H1 (cell line): ENCODE measurements around the gene ZNF200. TPM values are rescaled to one million over a fixed set of nuclear protein-coding genes. Genes with fewer than 3 reads are reported as not detected.

Source experiments
- CTCF ChIA-PET: fragments of 300-600 bp; sonication (Branson Sonifier 250); formaldehyde crosslinking; loops from one replicate; lab custom pipeline; 2021; ENCODE audit not compliant: partially characterized antibody; lab: Charles Lee
- POLR2A ChIA-PET: fragments of 300-600 bp; sonication (Branson Sonifier 250); formaldehyde crosslinking; loops from one replicate; lab custom pipeline; 2021; ENCODE audit warnings: inconsistent platforms; ENCODE audit not compliant: partially characterized antibody; lab: Charles Lee
- DNase-seq, 2 experiments: peaks; one replicate each; pipeline versions ENCODE4 v3.0.0 to v3.0.0-alpha.2; 2010 to 2022; ENCODE audit warnings: low spot score in 2 of 2, low read depth in 1 of 2, mixed read lengths in 1 of 2
- FAIRE-seq: peaks from 2 replicates; lab custom pipeline; 2011; peaks lifted over from hg19 to GRCh38; lab: Jason Lieb, UNC
- H2AFZ ChIP-seq: 2 replicates; pipeline ENCODE4 v1.8.1; 2012; ENCODE audit warnings: low read length, inconsistent platforms
- H2AK5ac ChIP-seq: 2 replicates; pipeline ENCODE4 v1.6.1; 2013; ENCODE audit warnings: low read depth, low read length
- H2BK120ac ChIP-seq: replicated peaks from 2 replicates; pipeline ENCODE3; 2013; ENCODE audit warnings: low read depth, low read length, inconsistent platforms
- H2BK12ac ChIP-seq: 2 replicates; pipeline ENCODE4 v1.6.1; 2013; ENCODE audit warnings: low read depth, low read length
- H2BK15ac ChIP-seq: 2 replicates; pipeline ENCODE4 v1.6.1; 2013; ENCODE audit warnings: low read length
- H2BK20ac ChIP-seq: 2 replicates; pipeline ENCODE4 v1.6.1; 2013; ENCODE audit warnings: low read length
- H2BK5ac ChIP-seq: 2 replicates; pipeline ENCODE4 v1.6.1; 2013; ENCODE audit warnings: low read depth, low read length
- H3K14ac ChIP-seq: 2 replicates; pipeline ENCODE4 v1.6.1; 2013; ENCODE audit warnings: inconsistent platforms; ENCODE audit not compliant: insufficient read length
- H3K18ac ChIP-seq: 2 replicates; pipeline ENCODE4 v1.6.1; 2013; ENCODE audit warnings: low read length; ENCODE audit errors: extremely low read depth
- H3K23ac ChIP-seq: 2 replicates; pipeline ENCODE4 v1.6.1; 2013; ENCODE audit warnings: inconsistent platforms; ENCODE audit not compliant: insufficient read length
- H3K23me2 ChIP-seq: 2 replicates; pipeline ENCODE4 v1.6.1; 2013; ENCODE audit warnings: low read depth, low read length
- H3K27ac ChIP-seq: 2 replicates; pipeline ENCODE4 v1.6.1; 2011; ENCODE audit warnings: low read depth, low read length, inconsistent platforms
- H3K27me3 ChIP-seq, 4 experiments: replicated peaks in 1 of 4; 1 replicate in 1 of 4; 2 replicates in 3 of 4; pipeline versions ENCODE4 v1.6.1 to v1.8.1; 2011 to 2013; ENCODE audit warnings: low read length in 3 of 4, mild to moderate bottlenecking in 3 of 4, inconsistent platforms in 2 of 4, mixed read lengths in 2 of 4, moderate library complexity in 1 of 4; ENCODE audit not compliant: control insufficient read depth in 3 of 4, insufficient read depth in 3 of 4; ENCODE audit errors: extremely low read depth in 1 of 4
- H3K36me3 ChIP-seq, 4 experiments: 2 replicates each; pipeline versions ENCODE4 v1.6.1 to v1.8.1; 2011 to 2013; ENCODE audit warnings: mild to moderate bottlenecking in 4 of 4, low read length in 3 of 4, moderate library complexity in 2 of 4, control low read depth in 1 of 4, inconsistent platforms in 1 of 4; ENCODE audit not compliant: insufficient read depth in 4 of 4, control insufficient read depth in 2 of 4
- H3K4ac ChIP-seq: replicated peaks from 2 replicates; pipeline ENCODE3; 2013; ENCODE audit warnings: low read length, low read depth, mixed read lengths, inconsistent platforms; ENCODE audit not compliant: insufficient read length
- H3K4me1 ChIP-seq, 4 experiments: replicated peaks in 1 of 4; 1 replicate in 1 of 4; 2 replicates in 3 of 4; pipeline versions ENCODE4 v1.6.1 to v1.8.1; 2011 to 2013; ENCODE audit warnings: low read length in 3 of 4, inconsistent platforms in 2 of 4, mixed read lengths in 1 of 4; ENCODE audit not compliant: insufficient read depth in 4 of 4, control insufficient read depth in 3 of 4
- H3K4me2 ChIP-seq, 2 experiments: 2 replicates each; pipeline versions ENCODE4 v1.6.1 to v1.8.1; 2011 to 2013; ENCODE audit warnings: low read depth in 2 of 2, low read length in 2 of 2, control low read depth in 1 of 2, inconsistent platforms in 1 of 2, mild to moderate bottlenecking in 1 of 2; ENCODE audit not compliant: insufficient read depth in 1 of 2
- H3K4me3 ChIP-seq, 4 experiments: fragments of 200-600, 300-600 bp in 1 of 4; sonication (generic), shearing (Covaris generic), sonication (Bioruptor Twin) in 1 of 4; 2 replicates each; pipeline versions ENCODE4 v1.5.1 to v1.8.1; 2011 to 2016; ENCODE audit warnings: low read length in 4 of 4, low read depth in 3 of 4, control low read depth in 2 of 4, inconsistent platforms in 2 of 4, mild to moderate bottlenecking in 2 of 4, mixed read lengths in 1 of 4, moderate library complexity in 1 of 4; ENCODE audit not compliant: insufficient read depth in 2 of 4; ENCODE audit errors: extremely low read depth in 1 of 4
- H3K56ac ChIP-seq: replicated peaks from 2 replicates; pipeline ENCODE3; 2013; ENCODE audit warnings: low read depth, mild to moderate bottlenecking, mixed read lengths, low read length, inconsistent platforms; ENCODE audit not compliant: insufficient read length
- H3K79me1 ChIP-seq: 2 replicates; pipeline ENCODE4 v1.6.1; 2013; ENCODE audit warnings: low read depth, low read length, control low read depth
- H3K79me2 ChIP-seq, 2 experiments: 2 replicates each; pipeline versions ENCODE4 v1.6.1 to v1.8.1; 2012 to 2013; ENCODE audit warnings: low read length in 2 of 2, mild to moderate bottlenecking in 2 of 2, inconsistent platforms in 1 of 2; ENCODE audit not compliant: insufficient read depth in 2 of 2, control insufficient read depth in 1 of 2
- H3K9ac ChIP-seq, 4 experiments: replicated peaks in 1 of 4; 1 replicate in 1 of 4; 2 replicates in 3 of 4; pipeline versions ENCODE4 v1.6.1 to v1.8.1; 2011 to 2013; ENCODE audit warnings: low read depth in 3 of 4, low read length in 3 of 4, control low read depth in 2 of 4, mild to moderate bottlenecking in 2 of 4, moderate library complexity in 2 of 4, inconsistent platforms in 1 of 4; ENCODE audit errors: extremely low read depth in 1 of 4
- H3K9me3 ChIP-seq, 2 experiments: 2 replicates each; pipeline versions ENCODE4 v1.6.1 to v1.8.1; 2012 to 2013; ENCODE audit warnings: mild to moderate bottlenecking in 2 of 2, moderate library complexity in 2 of 2, control low read depth in 1 of 2, inconsistent platforms in 1 of 2, low read depth in 1 of 2, low read length in 1 of 2, mixed read lengths in 1 of 2; ENCODE audit not compliant: insufficient read depth in 2 of 2
- H4K20me1 ChIP-seq, 2 experiments: replicated peaks in 1 of 2; 2 replicates each; pipeline versions ENCODE3 to v1.8.1; 2011 to 2013; ENCODE audit warnings: inconsistent platforms in 2 of 2, low read length in 2 of 2, mild to moderate bottlenecking in 1 of 2; ENCODE audit not compliant: insufficient read depth in 2 of 2, control insufficient read depth in 1 of 2
- H4K5ac ChIP-seq: 2 replicates; pipeline ENCODE4 v1.6.1; 2013; ENCODE audit warnings: low read length, low read depth, mixed read lengths, inconsistent platforms; ENCODE audit not compliant: insufficient read length
- H4K8ac ChIP-seq: 2 replicates; pipeline ENCODE4 v1.8.0; 2013; ENCODE audit warnings: mild to moderate bottlenecking, moderate library complexity, low read length, inconsistent platforms; ENCODE audit not compliant: insufficient read depth; ENCODE audit errors: extremely low read depth
- H4K91ac ChIP-seq: replicated peaks from 2 replicates; pipeline ENCODE3; 2013; ENCODE audit warnings: low read length, mixed read lengths, inconsistent platforms; ENCODE audit not compliant: insufficient read length
- EGR1 ChIP-seq: IDR thresholded peaks from 2 replicates; pipeline ENCODE4 v1.6.1; 2011; ENCODE audit warnings: low read depth, low read length, borderline replicate concordance
- RAD21 ChIP-seq, 2 experiments: IDR thresholded peaks in 1 of 2; conservative IDR thresholded peaks in 1 of 2; 2 replicates each; pipeline ENCODE4 v1.6.1; 2011; ENCODE audit warnings: low read depth in 2 of 2, low read length in 2 of 2, improper control_type of control experiment in 1 of 2, inconsistent platforms in 1 of 2, mild to moderate bottlenecking in 1 of 2, moderate library complexity in 1 of 2
- SIN3A ChIP-seq, 2 experiments: IDR thresholded peaks in 1 of 2; conservative IDR thresholded peaks in 1 of 2; 2 replicates each; pipeline ENCODE4 v1.6.1; 2011 to 2012; ENCODE audit warnings: low read length in 2 of 2, improper control_type of control experiment in 1 of 2, low read depth in 1 of 2, mild to moderate bottlenecking in 1 of 2
- WGBS, 2 experiments: shearing (Covaris generic) in 1 of 2; methylation state at CpG; one replicate each; pipeline versions ENCODE4 v1.1.6 to v1.1.7; 2013 to 2015; ENCODE audit warnings: low lambda C conversion rate in 2 of 2, mixed read lengths in 2 of 2, inconsistent platforms in 1 of 2, low coverage in 1 of 2, missing lambda C conversion rate in 1 of 2; ENCODE audit not compliant: insufficient replicate concordance in 2 of 2, insufficient coverage in 1 of 2, insufficient read length in 1 of 2; ENCODE audit errors: extremely low coverage in 1 of 2, missing lambda C conversion rate in 1 of 2; 5-methylcytosine and 5-hydroxymethylcytosine counted together
- polyA plus RNA-seq, 7 experiments: library from polyadenylated mRNA; depleted of rRNA in 3 of 7; stranded (reverse) in 5 of 7; unstranded in 2 of 7; fragments of >200 nt in 5 of 7; fragments of 200-250 nt in 2 of 7; gene quantifications; 1 replicate in 5 of 7; 2 replicates in 1 of 7; 4 replicates in 1 of 7; pipeline versions ENCODE4 v1.2.1 to v1.2.3, GENCODE V29; 2011 to 2013; ENCODE audit warnings: missing spikeins in 2 of 7, mixed read lengths in 2 of 7
- total RNA-seq: library from RNA; stranded (reverse); fragmentation: NEBNext Ultra II Directional; extraction: Animal tissue kit (Norgen Biotek cat#: 25700); gene quantifications from 2 replicates; pipeline ENCODE4 v1.2.1, GENCODE V29; 2021
- TF ChIP-seq, protein P1 (sequence below): IDR thresholded peaks from 2 replicates; pipeline ENCODE4 v1.6.1; 2011; ENCODE audit warnings: low read length, improper control_type of control experiment
- TF ChIP-seq, protein P2 (sequence below), 3 experiments: IDR thresholded peaks; 1 replicate in 2 of 3; 2 replicates in 1 of 3; pipeline versions ENCODE4 v1.5.1 to v1.6.1; 2011; ENCODE audit warnings: low read length in 3 of 3, mild to moderate bottlenecking in 3 of 3, inconsistent platforms in 2 of 3, low read depth in 1 of 3, moderate library complexity in 1 of 3; ENCODE audit not compliant: insufficient read depth in 1 of 3; ENCODE audit errors: control extremely low read depth in 1 of 3

The ZNF200 gene
- total and polyA plus RNA-seq, 2 of the 8 experiments (the other 6 are each of a cell fraction or from before 2014, with no cell fraction given): 2.7 to 9.9 TPM

DNA sequence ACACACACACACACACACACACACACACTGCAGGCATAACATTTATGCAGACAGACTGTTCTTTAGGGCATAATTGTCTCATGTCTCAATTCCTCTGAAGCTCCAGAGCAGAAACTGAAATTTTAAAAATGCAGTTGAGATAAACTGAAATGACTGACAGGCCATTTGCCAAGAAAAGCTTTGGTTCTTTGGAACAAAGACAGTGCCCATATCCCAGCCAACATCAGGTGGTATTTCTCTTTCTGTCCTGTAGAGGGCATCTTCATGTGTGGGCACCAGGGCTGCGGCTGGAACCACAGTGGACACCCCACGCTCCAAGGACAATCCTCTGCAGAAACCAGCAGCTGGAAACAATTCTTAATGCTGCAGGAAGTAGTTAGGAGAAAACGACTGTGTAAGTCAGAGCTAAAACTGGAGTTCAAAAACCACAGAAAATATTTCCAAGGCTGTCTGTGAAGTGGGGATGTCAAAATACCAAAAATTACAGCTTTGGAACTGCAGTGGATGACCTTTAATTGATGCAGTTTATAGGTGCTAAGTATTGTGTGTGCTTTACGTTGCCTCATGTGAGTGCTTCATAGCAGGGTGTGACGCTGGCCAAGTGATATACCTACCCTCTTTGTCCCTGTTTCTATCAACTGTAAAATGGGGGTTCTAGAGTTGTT, 32.0 kb upstream of the ZNF200 start:
- Histone ChIP-seq H3K9me3 (peaks cover 0 to 5% of the 10 kb centered on the region in 2 experiments; a peak in 2 of 4 replicates), H2BK120ac (no peak overlapping the region), H3K14ac (no peak overlapping the region), H2BK15ac (no peak overlapping the region), H3K4me3 (no peak overlapping the region), H3K23me2 (no peaks in the 10 kb centered on the region; the same call in 1 of the 2 replicates), H2AFZ (no peak overlapping the region), H4K20me1 (no peaks in the 10 kb centered on the region), H2BK5ac (no peak overlapping the region), H3K27ac (no peak overlapping the region), H3K27me3 (no peaks in the 10 kb centered on the region), H2AK5ac (no peak overlapping the region), H3K79me1 (no peaks in the 10 kb centered on the region), H3K4me2 (no peak overlapping the region), H2BK12ac (no peak overlapping the region), H4K91ac (no peak overlapping the region), H3K9ac (no peak overlapping the region), H2BK20ac (no peak overlapping the region), H3K79me2 (no peaks in the 10 kb centered on the region), H3K36me3 (no peaks in the 10 kb centered on the region), H4K8ac (no peak overlapping the region), H3K4ac (no peak overlapping the region), H3K18ac (no peak overlapping the region), H3K23ac (no peak overlapping the region), H4K5ac (no peak overlapping the region), H3K4me1 (no peaks in the 10 kb centered on the region), H3K56ac (no peak overlapping the region)
- peak; percentile 71 for FAIRE-seq
- ChIA-PET POLR2A (interaction anchor here (1.0 to 6.3 kb wide), 4 partner anchors 10 to 16 kb away, joined by 3 to 53 read pairs (median 5); partner anchors contain the start of gene ZNF263), CTCF (interaction anchor here (0.5 to 2.6 kb wide), 28 partner anchors 9 to 253 kb away, joined by 3 to 24 read pairs (median 4); partner anchors contain the start of genes MEFV, ZNF174 and ZNF263)
- DNase-seq: no peak
- WGBS, 2 experiments: 72% methylated on average over 5 of the region's 5 CpGs; no CpG with 5 or more reads in 1 of the 2 experiments
- TF ChIP-seq, protein P1, sequence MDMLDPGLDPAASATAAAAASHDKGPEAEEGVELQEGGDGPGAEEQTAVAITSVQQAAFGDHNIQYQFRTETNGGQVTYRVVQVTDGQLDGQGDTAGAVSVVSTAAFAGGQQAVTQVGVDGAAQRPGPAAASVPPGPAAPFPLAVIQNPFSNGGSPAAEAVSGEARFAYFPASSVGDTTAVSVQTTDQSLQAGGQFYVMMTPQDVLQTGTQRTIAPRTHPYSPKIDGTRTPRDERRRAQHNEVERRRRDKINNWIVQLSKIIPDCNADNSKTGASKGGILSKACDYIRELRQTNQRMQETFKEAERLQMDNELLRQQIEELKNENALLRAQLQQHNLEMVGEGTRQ: no peak
- TF ChIP-seq SIN3A (conservative IDR thresholded peaks at IDR 0.05 in 1 of 2, IDR thresholded peaks at IDR 0.05 in 1 of 2; ENCODE audit: low read depth in 1 of 2, low read length in 2 of 2) (no peak), EGR1 (no peak), RAD21 (IDR thresholded peaks at IDR 0.05 in 1 of 2, conservative IDR thresholded peaks at IDR 0.05 in 1 of 2; ENCODE audit: low read depth in 2 of 2, low read length in 2 of 2) (peak; percentile 36 to 58)
- TF ChIP-seq, protein P2, sequence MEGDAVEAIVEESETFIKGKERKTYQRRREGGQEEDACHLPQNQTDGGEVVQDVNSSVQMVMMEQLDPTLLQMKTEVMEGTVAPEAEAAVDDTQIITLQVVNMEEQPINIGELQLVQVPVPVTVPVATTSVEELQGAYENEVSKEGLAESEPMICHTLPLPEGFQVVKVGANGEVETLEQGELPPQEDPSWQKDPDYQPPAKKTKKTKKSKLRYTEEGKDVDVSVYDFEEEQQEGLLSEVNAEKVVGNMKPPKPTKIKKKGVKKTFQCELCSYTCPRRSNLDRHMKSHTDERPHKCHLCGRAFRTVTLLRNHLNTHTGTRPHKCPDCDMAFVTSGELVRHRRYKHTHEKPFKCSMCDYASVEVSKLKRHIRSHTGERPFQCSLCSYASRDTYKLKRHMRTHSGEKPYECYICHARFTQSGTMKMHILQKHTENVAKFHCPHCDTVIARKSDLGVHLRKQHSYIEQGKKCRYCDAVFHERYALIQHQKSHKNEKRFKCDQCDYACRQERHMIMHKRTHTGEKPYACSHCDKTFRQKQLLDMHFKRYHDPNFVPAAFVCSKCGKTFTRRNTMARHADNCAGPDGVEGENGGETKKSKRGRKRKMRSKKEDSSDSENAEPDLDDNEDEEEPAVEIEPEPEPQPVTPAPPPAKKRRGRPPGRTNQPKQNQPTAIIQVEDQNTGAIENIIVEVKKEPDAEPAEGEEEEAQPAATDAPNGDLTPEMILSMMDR (IDR thresholded peaks at IDR 0.05; ENCODE audit: control extremely low read depth in 1 of 3, insufficient read depth in 1 of 3, low read depth in 1 of 3, low read length in 3 of 3): peak; percentile 57 to 73 (median 59)
